GM18868 (cell line): ENCODE results near the gene NUP43.
A peak's percentile ranks its signal among the peaks of the same experiment; 100 is the strongest.
"Not testable (repeated sequence)": the region's sequence is repeated elsewhere in the genome, so short reads cannot be mapped to it uniquely, and the experiment has no call there.

Experiments
- ATAC-seq: cut with Tn5 transposase; IDR thresholded peaks from one replicate; pipeline ENCODE4 v1.9.1; 2021; ENCODE audit warnings: mild to moderate bottlenecking, moderate library complexity; ENCODE audit not compliant: unreplicated experiment

NUP43 gene

DNA sequence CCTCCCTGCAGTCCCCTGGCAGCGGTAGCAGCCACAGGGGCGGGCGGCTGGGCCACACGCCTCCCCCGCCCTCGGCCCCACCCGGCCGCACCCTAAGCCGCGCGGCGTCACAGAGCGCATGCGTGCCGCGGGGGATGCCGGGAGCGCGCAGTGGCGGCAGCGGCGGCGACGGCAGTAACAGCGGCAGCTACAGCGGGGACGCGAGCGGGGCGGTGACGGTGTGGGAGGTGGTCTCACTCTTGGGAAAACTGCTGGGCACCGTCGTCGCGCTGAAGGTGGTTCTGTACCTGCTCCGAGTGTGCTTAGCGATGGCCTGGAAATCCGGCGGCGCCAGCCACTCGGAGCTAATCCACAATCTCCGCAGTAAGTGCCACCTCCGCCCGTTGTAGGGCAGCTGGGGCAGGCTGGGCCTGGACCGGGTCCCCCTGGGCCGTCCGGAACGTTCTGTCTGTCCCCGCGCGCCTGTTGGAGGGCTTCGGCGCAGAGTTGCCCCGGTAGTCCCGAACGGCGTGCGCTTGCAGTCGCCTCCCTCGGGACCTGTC, 3.3 kb upstream of the NUP43 start, which contains the start of gene PCMT1:
PCMT1 (plus strand) TSS at position 148 of the 542 bp plus-strand sequence; CDS start at position 309, 161 bp downstream.
- peak; percentile 87 for ATAC-seq

- ATAC-seq, result not testable (repeated sequence)
Observed at GRCh38 chr6:149749082-149749593, 2.8 kb upstream of the NUP43 start.

GRCh38 chr6:149745252-149745651, 1.1 kb downstream of the NUP43 start:
- ATAC-seq, result not testable (repeated sequence)

DNA sequence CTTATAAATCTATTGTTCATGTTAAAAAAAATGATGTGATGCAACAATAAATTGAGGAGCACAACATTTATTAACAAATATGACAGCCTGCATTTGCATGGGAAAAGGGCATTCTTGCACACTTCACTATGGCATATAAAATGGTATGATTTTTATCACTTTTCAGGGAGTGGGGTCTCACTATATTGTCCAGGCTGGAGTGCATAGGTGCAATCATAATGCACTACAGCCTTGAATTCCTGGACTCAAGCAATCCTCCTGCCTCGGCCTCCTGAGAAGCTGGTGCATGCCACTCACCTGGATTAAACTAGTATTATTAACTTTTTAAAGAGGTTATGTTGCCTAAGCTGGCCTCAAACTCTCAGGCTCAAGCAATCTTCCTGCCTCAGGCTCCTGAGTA, 11.4 kb downstream of the NUP43 start:
- ATAC-seq, result no peak

DNA sequence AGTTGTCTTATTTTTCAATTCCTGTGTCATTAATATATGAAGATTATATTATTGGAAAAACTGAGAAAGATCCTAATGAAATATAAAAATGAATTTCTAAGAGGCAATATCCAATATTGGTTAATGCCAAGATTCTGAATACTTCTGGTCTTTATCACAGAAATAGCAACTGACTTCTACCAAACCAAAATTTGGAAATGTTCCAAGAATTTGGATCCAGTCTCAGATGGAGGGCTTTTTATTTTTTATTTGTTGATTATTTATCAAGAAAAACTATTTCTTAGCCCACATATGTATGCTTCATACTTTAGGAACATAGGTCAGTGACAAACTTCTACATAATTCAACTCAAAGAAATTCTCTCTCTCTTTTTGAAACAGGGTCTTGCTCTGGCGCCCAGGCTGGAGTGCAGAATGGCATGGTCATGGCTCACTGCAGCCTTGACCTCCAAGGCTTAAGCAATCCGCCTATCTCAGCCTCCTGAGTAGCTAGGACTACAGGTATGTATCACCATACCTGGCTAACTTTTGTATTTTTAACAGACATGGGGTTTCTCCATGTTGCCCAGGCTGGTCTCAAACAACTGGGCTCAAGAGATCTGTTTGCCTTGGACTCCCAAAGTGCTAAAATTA, 13.1 kb downstream of the NUP43 start:
- ATAC-seq, result no peak

DNA sequence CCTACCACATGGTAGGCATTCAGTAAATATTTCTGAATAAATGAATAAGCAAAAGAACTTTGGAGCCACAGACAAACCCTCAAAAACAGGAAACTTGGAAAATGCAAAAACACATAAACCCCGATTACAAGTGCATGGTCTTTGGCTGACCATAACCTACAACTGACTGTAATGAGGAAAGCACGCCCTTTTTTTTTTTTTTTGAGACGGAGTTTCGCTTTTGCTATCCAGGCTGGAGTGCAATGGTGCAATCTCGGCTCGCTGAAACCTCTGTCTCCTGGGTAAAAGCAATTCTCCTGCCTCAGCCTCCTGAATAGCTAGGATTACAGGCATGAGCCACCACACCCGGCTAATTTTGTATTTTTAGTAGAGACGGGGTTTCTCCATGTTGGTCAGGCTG, 16.5 kb downstream of the NUP43 start:
- ATAC-seq, result no peak

DNA sequence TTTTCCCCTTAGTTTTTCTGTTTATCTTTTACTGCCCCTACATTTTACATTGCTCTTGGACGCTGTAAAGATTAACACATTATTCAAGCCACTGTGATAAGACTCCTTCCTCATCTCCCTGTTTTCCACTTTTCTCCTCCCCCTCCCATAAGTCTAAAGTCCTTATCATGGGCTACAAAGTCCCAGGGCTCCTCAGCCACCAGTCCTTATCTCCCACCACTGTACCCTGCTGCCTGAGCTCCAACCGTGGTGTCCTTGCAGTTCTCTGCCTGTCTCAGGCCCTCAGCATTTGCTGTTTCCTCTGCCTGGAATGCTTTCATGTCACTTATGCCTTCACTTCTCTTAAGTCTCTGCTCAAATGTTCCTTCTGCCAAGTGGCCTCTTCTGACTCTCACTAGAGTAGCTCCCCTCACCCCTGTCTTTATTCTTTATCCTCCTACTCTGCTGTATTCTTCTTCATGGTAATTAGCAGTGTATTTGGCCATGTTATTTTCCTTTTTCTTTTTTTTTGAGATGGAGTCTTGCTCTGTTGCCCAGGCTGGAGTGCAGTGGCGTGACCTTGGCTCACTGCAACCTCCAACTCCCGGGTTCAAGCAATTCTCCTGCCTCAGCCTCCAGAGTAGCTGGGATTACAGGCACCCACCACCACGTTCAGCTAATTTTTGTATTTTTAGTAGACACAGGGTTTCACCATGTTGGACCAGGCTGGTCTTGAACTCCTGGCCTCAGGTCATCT, 17.7 kb downstream of the NUP43 start:
- no peak for ATAC-seq

- no peak for ATAC-seq
Observed at GRCh38 chr6:149727793-149728498, 18.4 kb downstream of the NUP43 start.

DNA sequence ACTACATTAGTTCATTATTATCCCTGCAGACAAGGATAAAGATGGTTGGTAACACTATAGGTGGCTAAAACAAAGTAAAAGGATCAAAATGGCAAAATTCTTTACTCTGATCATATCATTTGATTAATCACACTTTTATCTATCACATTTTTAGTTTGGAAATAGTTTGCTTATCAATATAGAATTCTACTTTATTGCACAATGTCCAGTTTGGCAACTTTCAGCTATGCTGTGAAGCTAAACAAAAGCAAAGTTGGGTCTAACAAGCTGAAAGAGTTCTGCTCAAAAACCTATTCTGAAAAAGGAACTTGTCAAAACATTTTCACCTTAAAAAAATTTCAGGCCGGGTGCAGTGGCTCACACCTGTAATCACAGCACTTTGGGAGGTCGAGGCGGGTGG, 20.5 kb downstream of the NUP43 start:
- ATAC-seq, result no peak

DNA sequence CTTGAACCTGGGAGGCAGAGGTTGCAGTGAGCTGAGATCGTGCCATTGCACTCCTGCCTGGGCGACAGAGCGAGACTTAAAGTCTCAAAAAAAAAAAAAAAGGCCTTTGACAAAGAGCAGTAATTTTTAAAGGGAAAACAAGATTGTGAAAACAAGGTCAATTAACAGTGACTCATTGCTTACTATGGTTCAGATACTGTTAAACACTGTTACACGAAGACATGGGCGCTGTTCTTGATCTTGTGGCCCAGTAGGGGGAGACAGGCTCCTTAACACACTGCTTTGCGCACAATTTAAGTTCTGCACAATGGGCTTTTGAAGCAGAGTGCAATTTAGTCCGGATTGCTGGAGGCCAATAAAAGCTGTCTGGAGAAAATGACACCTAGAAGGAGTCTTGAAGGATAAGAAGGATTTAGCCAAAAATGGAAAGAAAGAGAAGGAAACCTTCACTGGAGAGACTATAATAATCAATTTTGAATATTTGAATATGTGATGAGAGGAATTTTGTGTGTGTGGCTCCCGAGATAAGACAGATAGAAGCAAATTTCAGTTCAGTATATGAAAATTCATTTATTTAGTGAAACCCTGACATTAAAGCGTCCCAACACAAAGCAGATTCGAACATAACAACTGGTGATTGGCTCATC, 22.4 kb downstream of the NUP43 start:
- peak; percentile 81 for ATAC-seq

DNA sequence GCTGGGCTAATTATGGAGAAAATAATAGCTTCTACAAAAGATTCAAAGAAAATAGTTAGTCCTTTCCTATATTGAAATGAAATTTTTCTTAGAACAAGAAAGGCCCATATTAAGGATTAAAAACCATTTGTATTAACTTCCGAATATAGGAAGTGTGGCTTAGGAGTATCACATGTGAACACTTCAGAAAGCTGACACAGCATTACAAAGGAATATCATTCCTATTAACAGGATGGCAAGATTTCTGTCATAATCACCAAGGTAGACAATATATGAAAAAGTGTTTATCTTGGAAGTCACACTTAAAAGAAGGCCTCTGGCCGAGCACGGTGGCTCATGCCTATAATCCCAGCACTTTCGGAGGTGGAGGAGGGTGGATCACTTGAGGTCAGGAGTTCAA, 23.1 kb downstream of the NUP43 start:
- ATAC-seq, result no peak

DNA sequence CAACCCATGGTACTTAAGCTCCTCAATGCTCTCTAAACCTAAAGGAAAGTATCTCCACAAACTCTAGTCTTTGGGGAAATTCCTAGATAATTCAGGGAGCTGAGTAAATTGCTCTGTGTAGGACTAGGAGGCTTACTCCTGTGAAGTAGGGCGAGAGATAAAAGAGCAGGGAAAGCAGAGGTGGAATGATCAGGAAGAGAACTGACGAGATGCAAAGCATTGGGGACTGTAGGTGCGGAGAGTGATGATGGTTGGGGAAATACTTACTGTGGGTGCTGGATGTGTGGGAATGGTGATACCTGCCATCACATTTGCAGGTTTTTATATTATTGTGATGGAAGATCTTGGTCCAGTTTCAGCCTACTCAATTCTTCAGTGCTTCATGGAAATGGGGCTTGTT, 26.8 kb downstream of the NUP43 start:
- ATAC-seq, result no peak

- peak; percentile 89 for ATAC-seq
Observed at GRCh38 chr6:149717588-149718458, 28.5 kb downstream of the NUP43 start, which contains the start of gene LATS1. TSS of gene LATS1 (minus strand) at chr6:149718101. CDS start at chr6:149702126, 15,975 bp downstream.

DNA sequence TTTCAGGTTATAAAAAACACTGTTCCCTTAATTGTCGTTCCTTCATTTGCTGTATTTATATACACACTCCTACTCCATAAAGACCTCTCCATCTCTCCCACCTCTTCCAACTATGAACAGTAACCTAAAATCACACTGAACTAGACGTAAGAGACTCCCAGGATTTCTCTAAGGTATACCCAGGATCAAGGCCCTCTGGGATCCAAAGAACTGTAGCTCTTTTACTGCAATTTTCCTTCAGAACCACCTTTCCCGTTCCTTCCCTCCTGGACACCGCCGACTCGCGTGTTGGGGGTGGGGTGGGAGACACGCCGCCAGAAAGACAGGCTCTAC, 29.1 kb downstream of the NUP43 start:
- no peak for ATAC-seq

DNA sequence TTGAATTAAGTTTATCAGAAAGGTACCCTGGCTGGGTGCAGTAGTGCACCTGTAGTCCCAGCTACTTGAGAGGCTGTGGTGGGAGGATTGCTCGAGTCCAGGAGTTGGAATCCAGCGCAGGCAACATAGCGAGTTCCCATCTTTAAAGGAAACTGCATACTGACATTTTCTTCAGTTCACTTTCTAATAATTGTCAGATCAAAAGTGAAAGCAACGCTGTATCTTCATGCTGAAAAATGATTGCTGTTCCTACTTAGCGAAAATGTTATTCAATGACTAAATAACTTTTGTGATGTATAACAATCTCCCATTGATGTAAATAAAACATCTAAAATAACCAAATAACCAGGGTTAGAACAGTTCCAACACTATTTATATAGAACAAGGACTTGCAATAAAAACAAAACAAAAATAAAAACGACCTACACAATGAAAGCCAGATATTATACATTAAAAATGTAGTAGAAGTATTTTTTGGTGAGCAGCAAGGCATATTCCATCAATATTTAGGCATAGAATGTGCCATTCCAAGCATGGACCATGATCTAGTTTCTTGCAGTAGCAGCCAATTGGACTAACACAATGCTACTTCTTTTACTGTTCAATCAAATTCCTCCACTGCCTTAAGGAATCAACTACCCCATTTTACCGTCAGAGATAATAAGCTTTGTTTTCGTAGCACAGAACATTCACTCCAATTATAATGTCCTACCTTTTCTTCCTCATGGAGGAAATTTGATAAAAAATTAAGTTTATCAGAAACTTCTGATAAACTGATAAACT, 30.0 kb downstream of the NUP43 start:
- ATAC-seq, result no peak

DNA sequence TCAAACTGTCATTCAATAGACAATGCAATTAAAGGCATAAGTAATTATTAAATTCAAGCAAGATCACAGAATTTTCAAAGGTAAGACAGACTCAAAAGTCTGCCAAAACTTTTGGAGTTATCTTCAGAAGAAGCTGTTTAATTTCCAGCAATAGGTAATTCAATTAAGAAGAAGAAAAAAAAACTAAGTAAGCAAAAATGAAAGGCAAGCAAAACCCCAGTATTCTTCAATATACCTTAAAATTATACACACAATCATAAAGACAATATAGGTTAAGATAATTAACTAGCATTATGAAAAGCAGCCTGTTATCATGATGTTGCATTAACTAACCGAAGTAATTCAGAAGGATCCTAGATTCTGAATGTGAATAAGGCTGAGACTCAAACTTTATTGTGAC, 31.9 kb downstream of the NUP43 start:
- no peak for ATAC-seq

- ATAC-seq, result no peak
Observed at GRCh38 chr6:149711711-149712110, 34.6 kb downstream of the NUP43 start.

GRCh38 chr6:149701714-149702113, 44.6 kb downstream of the NUP43 start:
- no peak for ATAC-seq

DNA sequence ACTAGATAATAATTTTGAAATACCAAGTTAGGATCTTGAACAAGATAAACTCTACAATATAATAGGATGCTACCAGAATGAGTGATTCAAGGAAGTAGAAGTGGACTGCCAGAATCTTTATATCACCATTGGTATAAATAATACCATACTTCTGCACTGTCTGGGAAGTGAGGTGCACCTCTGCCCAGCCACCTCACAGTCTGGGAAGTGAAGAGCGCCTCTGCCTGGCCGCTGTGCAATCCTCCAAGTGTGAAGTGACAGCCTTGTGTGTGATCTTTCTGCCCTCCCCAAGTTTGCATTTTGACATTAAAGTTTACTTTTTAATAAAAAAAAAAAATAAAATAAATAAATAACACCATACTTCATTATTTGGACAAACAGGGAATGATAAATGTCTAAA, 47.2 kb downstream of the NUP43 start:
- ATAC-seq, result no peak
